ENCODE results near the gene CAMK1D. TPM values are rescaled to one million over a fixed set of nuclear protein-coding genes. Genes with fewer than 3 reads are reported as not detected.

The CAMK1D gene
- total RNA-seq, 3 donors from 2014 or later (not counting 1 experiment from before 2014, with no cell fraction given), result 44.2 to 56.4 (median 49.7) TPM

GRCh38 chr10:12884851-12885250, 535.5 kb downstream of the CAMK1D start:
- TF ChIP-seq CTCF (IDR thresholded peaks at IDR 0.05), result no peak
- WGBS (ENCODE audit: insufficient coverage), result 90% methylated on average over 6 of the region's 6 CpGs
- no peaks in the 10 kb centered on the region for H3K4me1 Mint-ChIP-seq
- ATAC-seq, result no peak
- DNase-seq, result no peak
- no peak overlapping the region for H3K4me3 ChIP-seq (ENCODE audit: low read length)
- no peaks in the 10 kb centered on the region for H3K36me3 Mint-ChIP-seq
- no peaks in the 10 kb centered on the region for H3K36me3 ChIP-seq (ENCODE audit: control insufficient read depth, insufficient read depth, low read length)
- no peaks in the 10 kb centered on the region for H3K4me1 ChIP-seq (ENCODE audit: control insufficient read depth, insufficient read depth, low read length)
- intact Hi-C loops (cut with micrococcal nuclease), result no loop called here
- H3K27ac ChIP-seq (ENCODE audit: low read length), result no peak overlapping the region
- H3K4me3 Mint-ChIP-seq, result no peak overlapping the region
- no peaks in the 10 kb centered on the region for H3K9me3 ChIP-seq (ENCODE audit: control insufficient read depth, insufficient read depth, low read length)
- H3K9me3 Mint-ChIP-seq, result no peaks in the 10 kb centered on the region
- no peak overlapping the region for H3K27ac Mint-ChIP-seq
- H3K27me3 Mint-ChIP-seq (ENCODE audit: low read depth in 2 of 2), result peaks cover 15 to 22% of the 10 kb centered on the region in 2 donors
- H3K27me3 ChIP-seq (ENCODE audit: control insufficient read depth, insufficient read depth, low read length), result no peaks in the 10 kb centered on the region

Other genes starting within 250 kb of the CAMK1D start
- 10 to 100 TPM; 16.6 to 22.2 (median 17.4) TPM for gene SEC61A2, start 219.9 kb upstream of the CAMK1D start, total RNA-seq
- 10 to 100 TPM; 25.7 to 39.1 (median 29.4) TPM for gene NUDT5, start 153.7 kb upstream of the CAMK1D start, total RNA-seq
- 10 to 100 TPM; 45.8 to 53.3 (median 47.6) TPM for gene CDC123, start 153.4 kb upstream of the CAMK1D start, total RNA-seq